Esophagus squamous epithelium (tissue), 4 donors: Measurements from ENCODE around the gene CERKL.

Experiments
- POLR2A ChIP-seq, 4 donors: fragments of 450-650 bp; IDR thresholded peaks; one replicate each; pipeline ENCODE4 v1.6.1; 2017; ENCODE audit warnings: antibody characterized with exemption in 4 of 4, mild to moderate bottlenecking in 4 of 4, moderate library complexity in 3 of 4
- TF ChIP-seq, protein P1 (sequence below), 6 experiments: fragments of 450-650 bp in 4 of 6; fragments of 200-600 bp in 2 of 6; sonication (generic) in 2 of 6; IDR thresholded peaks; one replicate each; pipeline ENCODE4 v1.5.1; 2016 to 2019; ENCODE audit warnings: antibody characterized with exemption in 6 of 6, mild to moderate bottlenecking in 4 of 6, moderate library complexity in 4 of 6

DNA sequence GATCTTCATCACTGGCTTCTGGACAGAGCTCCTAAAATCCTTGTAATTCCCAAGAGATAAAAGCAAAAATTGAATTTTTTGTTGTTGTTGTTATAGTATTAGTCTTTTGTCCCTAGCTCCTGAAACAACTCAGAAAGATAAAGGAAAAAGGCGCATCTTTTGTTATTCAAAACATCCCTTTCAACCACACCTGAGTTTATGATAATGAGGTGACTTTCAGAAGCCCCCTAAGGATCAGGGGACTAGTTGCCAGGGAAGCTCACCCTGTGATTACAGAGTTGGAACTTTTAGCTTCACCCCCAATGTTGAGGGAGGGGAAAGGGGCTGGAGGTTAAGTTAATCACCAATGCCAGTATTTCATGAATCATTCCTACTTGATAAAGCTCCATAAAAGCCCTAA, 10.3 kb upstream of the CERKL start:
- TF ChIP-seq, protein P1, sequence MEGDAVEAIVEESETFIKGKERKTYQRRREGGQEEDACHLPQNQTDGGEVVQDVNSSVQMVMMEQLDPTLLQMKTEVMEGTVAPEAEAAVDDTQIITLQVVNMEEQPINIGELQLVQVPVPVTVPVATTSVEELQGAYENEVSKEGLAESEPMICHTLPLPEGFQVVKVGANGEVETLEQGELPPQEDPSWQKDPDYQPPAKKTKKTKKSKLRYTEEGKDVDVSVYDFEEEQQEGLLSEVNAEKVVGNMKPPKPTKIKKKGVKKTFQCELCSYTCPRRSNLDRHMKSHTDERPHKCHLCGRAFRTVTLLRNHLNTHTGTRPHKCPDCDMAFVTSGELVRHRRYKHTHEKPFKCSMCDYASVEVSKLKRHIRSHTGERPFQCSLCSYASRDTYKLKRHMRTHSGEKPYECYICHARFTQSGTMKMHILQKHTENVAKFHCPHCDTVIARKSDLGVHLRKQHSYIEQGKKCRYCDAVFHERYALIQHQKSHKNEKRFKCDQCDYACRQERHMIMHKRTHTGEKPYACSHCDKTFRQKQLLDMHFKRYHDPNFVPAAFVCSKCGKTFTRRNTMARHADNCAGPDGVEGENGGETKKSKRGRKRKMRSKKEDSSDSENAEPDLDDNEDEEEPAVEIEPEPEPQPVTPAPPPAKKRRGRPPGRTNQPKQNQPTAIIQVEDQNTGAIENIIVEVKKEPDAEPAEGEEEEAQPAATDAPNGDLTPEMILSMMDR (IDR thresholded peaks at IDR 0.05): no peak
- no peak for TF ChIP-seq POLR2A (IDR thresholded peaks at IDR 0.05)
